GM19395 (cell line): ENCODE data around the gene FAM177B.

Experiments used
- ATAC-seq: cut with Tn5 transposase; IDR thresholded peaks from one replicate; pipeline ENCODE4 v1.9.1; 2021; ENCODE audit warnings: mild to moderate bottlenecking, moderate library complexity; ENCODE audit not compliant: unreplicated experiment

The FAM177B gene

GRCh38 chr1:222784916-222785315 is 47.9 kb downstream of the FAM177B start:
- no peak for ATAC-seq

- no peak for ATAC-seq
Measured at GRCh38 chr1:222785529-222785928, 48.5 kb downstream of the FAM177B start.

- no peak for ATAC-seq
Measured at GRCh38 chr1:222786121-222786520, 49.1 kb downstream of the FAM177B start.

GRCh38 chr1:222787729-222788128 is 50.7 kb downstream of the FAM177B start:
- ATAC-seq: no peak

GRCh38 chr1:222788402-222789156 is 51.6 kb downstream of the FAM177B start:
- ATAC-seq: no peak

GRCh38 chr1:222790115-222790514 is 53.1 kb downstream of the FAM177B start:
- no peak for ATAC-seq

GRCh38 chr1:222790520-222790919 is 53.5 kb downstream of the FAM177B start:
- no peak for ATAC-seq

GRCh38 chr1:222791006-222791710 is 54.2 kb downstream of the FAM177B start:
- no peak for ATAC-seq

- no peak for ATAC-seq
Measured at GRCh38 chr1:222792744-222793143, 55.7 kb downstream of the FAM177B start.

GRCh38 chr1:222794656-222795474 is 57.9 kb downstream of the FAM177B start:
- ATAC-seq: no peak

- no peak for ATAC-seq
Measured at GRCh38 chr1:222798116-222798515, 61.1 kb downstream of the FAM177B start.

- ATAC-seq: no peak
Measured at GRCh38 chr1:222798975-222799374, 62.0 kb downstream of the FAM177B start.
